ENCODE data around the gene NME5. TPM values are rescaled to one million over a fixed set of nuclear protein-coding genes. Genes with fewer than 3 reads are reported as not detected.

Gene NME5
- total and polyA plus RNA-seq, 2 of the 4 experiments (the other 2 are of a cell fraction) = 0.17 to 0.18 TPM

DNA sequence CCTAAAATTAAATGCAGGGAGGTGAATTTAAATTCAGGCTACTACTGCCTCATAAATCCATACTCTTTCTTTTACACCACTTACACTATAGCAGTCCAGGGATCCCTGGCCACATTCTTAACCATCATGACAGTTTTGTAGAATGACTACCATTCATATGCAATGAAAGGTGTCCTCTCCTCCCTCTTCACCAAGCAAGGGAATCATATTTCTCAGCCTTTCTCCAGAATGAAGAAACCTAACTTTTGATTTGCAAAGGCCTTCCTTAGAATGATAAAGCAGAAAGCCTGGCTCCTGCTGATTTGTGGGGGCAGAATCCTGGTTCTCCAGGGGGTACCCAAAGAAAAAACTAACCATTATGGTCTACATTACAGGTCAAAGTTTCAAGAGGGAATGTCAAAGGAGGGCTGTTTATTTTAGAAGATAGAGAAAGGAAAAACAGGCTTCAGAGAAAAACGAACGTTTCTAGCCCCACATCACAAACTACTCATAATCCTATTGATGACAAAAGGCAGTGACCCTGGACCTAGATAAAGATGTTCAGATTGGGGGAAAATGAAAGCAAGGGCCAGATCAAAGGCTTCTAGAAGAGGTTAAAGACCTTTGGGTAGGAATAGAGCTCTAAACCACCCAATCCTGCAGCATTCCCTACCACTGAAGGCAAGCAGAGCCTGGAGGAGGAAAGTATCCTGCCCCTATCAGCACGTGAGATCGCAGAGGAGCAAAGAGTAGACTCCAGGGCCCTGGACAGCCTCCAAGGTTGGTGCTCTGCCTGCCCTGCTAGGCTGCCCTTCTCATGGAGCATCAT lies 43.9 kb downstream of the NME5 start:
- dilution Hi-C loops (cut with HindIII; ENCODE audit: low sequenced_read_pairs, unreplicated experiment) = no loop called here
- Histone ChIP-seq H3K23ac (ENCODE audit: low read depth, low read length) (no peak overlapping the region), H3K9me1 (ENCODE audit: insufficient read depth, low read length) (no peaks in the 10 kb centered on the region), H2BK15ac (ENCODE audit: low read depth, low read length) (no peak overlapping the region), H4K8ac (ENCODE audit: low read depth in 2 of 2, low read length in 2 of 2) (no peak overlapping the region), H4K20me1 (ENCODE audit: insufficient read depth, low read length) (no peaks in the 10 kb centered on the region), H3K18ac (ENCODE audit: low read depth, low read length) (no peak overlapping the region), H2AFZ (replicated peaks; ENCODE audit: low read length, poor library complexity) (no peak overlapping the region), H2AK5ac (ENCODE audit: low read depth, low read length) (no peak overlapping the region), H3K79me1 (ENCODE audit: low read depth in 1 of 2, low read length in 2 of 2) (no peaks in the 10 kb centered on the region), H3K4me3 (ENCODE audit: insufficient read depth, low read depth, low read length) (no peak overlapping the region), H3K36me3 (ENCODE audit: control insufficient read depth, insufficient read depth, low read length) (no peaks in the 10 kb centered on the region), H3K4me2 (ENCODE audit: low read depth, low read length) (no peak overlapping the region), H3K4me1 (ENCODE audit: control insufficient read depth, insufficient read depth, low read length) (no peaks in the 10 kb centered on the region), H2BK5ac (ENCODE audit: low read depth, low read length, poor library complexity, severe bottlenecking) (no peak overlapping the region), H2BK20ac (ENCODE audit: low read depth, low read length) (no peak overlapping the region), H3K9ac (ENCODE audit: low read depth, low read length) (no peak overlapping the region), H2BK120ac (ENCODE audit: low read depth, low read length) (no peak overlapping the region), H3K27me3 (ENCODE audit: control insufficient read depth, insufficient read depth, low read length) (peaks cover 36% of the 10 kb centered on the region), H3K27ac (ENCODE audit: insufficient read depth, low read length) (no peak overlapping the region), H4K5ac (ENCODE audit: low read depth, low read length) (no peak overlapping the region), H2AK9ac (replicated peaks; ENCODE audit: low read depth, low read length, poor library complexity) (no peak overlapping the region), H3K9me3 (ENCODE audit: control insufficient read depth, insufficient read depth, low read length) (no peaks in the 10 kb centered on the region), H4K91ac (ENCODE audit: insufficient read depth, low read depth, low read length) (no peak overlapping the region), H3K56ac (ENCODE audit: extremely low read depth, insufficient read depth, low read length) (no peak overlapping the region), H3K4ac (ENCODE audit: low read depth, low read length) (no peak overlapping the region), H3K14ac (replicated peaks; ENCODE audit: low read depth, low read length) (no peak overlapping the region)
- no TSS peak for BruUV-seq (replicated peaks)
- ATAC-seq (ENCODE audit: low read depth) = no peak
- in situ Hi-C loops (cut with MboI; ENCODE audit: low sequenced_read_pairs) = no loop called here
- intact Hi-C loops (cut with micrococcal nuclease) = no loop called here
- no CpG with 5 or more reads among the region's 4 CpGs for WGBS, 2 experiments (ENCODE audit: extremely low coverage in 2 of 2, insufficient read length in 1 of 2)
- DNase-seq = no peak
- TF ChIP-seq CHD1 (IDR thresholded peaks at IDR 0.05; ENCODE audit: low read depth, low read length) = no peak
- no peak for TF ChIP-seq RAD21 (IDR thresholded peaks at IDR 0.05; ENCODE audit: low read length)
- no peak for TF ChIP-seq POLR2A (IDR thresholded peaks at IDR 0.05; ENCODE audit: low read depth, low read length)
- TF ChIP-seq MXI1 (IDR thresholded peaks at IDR 0.05; ENCODE audit: borderline replicate concordance, low read depth, low read length) = no peak
- CTCF ChIA-PET = interaction anchor here (0.5 kb wide), 1 partner anchor 56 kb away, joined by 3 read pairs; no protein-coding TSS in a partner anchor
- POLR2A ChIA-PET (ENCODE audit: unreplicated experiment) = no interaction called here
